ENCODE data around the gene PTCD1. TPM values are rescaled to one million over a fixed set of nuclear protein-coding genes. Genes with fewer than 3 reads are reported as not detected.

The PTCD1 gene
- total RNA-seq, 1 donor from 2014 or later = 6.1 TPM

GRCh38 chr7:99374111-99375064 is 64.2 kb downstream of the PTCD1 start, which contains the start of gene ARPC1B:
ARPC1B (plus strand) TSS chr7:99374730; CDS start chr7:99385715, 10,985 bp downstream.
- H3K9me3 ChIP-seq = no peaks in the 10 kb centered on the region
- peak within 1 kb of the TSS; percentile 84 for H3K27ac ChIP-seq
- peaks cover 0 to 5% of the 10 kb centered on the region in 2 donors for H3K36me3 ChIP-seq
- TF ChIP-seq, protein P1, sequence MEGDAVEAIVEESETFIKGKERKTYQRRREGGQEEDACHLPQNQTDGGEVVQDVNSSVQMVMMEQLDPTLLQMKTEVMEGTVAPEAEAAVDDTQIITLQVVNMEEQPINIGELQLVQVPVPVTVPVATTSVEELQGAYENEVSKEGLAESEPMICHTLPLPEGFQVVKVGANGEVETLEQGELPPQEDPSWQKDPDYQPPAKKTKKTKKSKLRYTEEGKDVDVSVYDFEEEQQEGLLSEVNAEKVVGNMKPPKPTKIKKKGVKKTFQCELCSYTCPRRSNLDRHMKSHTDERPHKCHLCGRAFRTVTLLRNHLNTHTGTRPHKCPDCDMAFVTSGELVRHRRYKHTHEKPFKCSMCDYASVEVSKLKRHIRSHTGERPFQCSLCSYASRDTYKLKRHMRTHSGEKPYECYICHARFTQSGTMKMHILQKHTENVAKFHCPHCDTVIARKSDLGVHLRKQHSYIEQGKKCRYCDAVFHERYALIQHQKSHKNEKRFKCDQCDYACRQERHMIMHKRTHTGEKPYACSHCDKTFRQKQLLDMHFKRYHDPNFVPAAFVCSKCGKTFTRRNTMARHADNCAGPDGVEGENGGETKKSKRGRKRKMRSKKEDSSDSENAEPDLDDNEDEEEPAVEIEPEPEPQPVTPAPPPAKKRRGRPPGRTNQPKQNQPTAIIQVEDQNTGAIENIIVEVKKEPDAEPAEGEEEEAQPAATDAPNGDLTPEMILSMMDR (IDR thresholded peaks at IDR 0.05) = no peak
- peak in 1 of 2 donors; percentile 33 for TF ChIP-seq POLR2A (IDR thresholded peaks at IDR 0.05)
- peak in 1 of 2 donors; percentile 9 for TF ChIP-seq POLR2AphosphoS5 (IDR thresholded peaks at IDR 0.05; ENCODE audit: insufficient read depth in 1 of 2, low read depth in 1 of 2)
- peak within 1 kb of the TSS; percentile 90 to 97 for H3K4me3 ChIP-seq
- H3K4me1 ChIP-seq = peaks cover 32% of the 10 kb centered on the region
- intact Hi-C loops (cut with DNase I) = no loop called here
- no peaks in the 10 kb centered on the region for H3K27me3 ChIP-seq
- no peak for DNase-seq (ENCODE audit: extremely low spot score in 2 of 2)

GRCh38 chr7:99373091-99374066 is 65.2 kb downstream of the PTCD1 start:
- Histone ChIP-seq H3K9me3 (no peaks in the 10 kb centered on the region), H3K27me3 (no peaks in the 10 kb centered on the region), H3K4me3 (peak overlapping the region; percentile 90 to 97), H3K4me1 (peaks cover 22% of the 10 kb centered on the region), H3K36me3 (peaks cover 0 to 5% of the 10 kb centered on the region in 2 donors), H3K27ac (peak overlapping the region; percentile 84)
- intact Hi-C loops (cut with DNase I) = no loop called here
- TF ChIP-seq, protein P1 (IDR thresholded peaks at IDR 0.05) = no peak
- TF ChIP-seq POLR2A (IDR thresholded peaks at IDR 0.05) (no peak), POLR2AphosphoS5 (IDR thresholded peaks at IDR 0.05; ENCODE audit: insufficient read depth in 1 of 2, low read depth in 1 of 2) (no peak)
- no peak for DNase-seq (ENCODE audit: extremely low spot score in 2 of 2)

DNA sequence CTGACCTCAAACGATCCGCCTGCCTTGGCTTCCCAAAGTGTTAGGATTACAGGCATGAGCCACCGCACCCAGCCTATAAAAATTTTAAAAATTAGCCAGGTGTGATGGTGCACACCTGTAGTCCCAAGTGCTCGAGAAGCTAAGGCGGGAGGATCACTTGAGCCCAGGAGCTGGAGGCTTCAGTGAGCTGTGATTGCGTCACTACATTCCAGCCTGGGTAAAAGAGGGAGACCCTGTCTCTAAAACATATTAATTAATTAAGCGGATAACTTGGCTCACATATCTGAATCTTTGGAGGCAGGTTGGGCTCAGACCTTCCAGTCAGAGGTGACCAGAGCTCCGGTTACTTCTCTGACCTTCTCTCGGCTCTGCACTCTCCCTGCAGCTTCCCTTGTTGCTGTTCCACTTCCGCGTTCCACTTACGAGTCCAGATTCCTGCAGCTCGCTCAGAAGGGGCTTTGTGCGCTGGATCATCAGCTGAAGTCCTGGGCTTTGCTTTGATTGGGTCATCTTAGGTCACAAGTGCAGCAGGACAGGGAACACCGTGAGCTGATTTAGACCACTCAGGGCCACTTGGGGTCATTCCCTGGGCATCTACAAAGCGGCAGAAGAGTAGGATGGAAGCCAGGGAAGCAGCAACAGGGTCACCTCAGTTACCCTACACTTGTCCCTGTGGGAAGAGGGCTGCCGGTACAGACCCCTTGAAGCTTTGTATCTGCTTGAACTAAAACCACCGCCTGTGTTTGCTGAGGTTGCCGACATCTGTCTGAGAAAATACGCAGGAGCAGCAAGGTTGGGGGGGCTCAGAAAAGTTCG is 66.1 kb downstream of the PTCD1 start:
- no peak for TF ChIP-seq POLR2A (IDR thresholded peaks at IDR 0.05)
- TF ChIP-seq, protein P1 (IDR thresholded peaks at IDR 0.05) = no peak
- TF ChIP-seq POLR2AphosphoS5 (IDR thresholded peaks at IDR 0.05; ENCODE audit: insufficient read depth in 1 of 2, low read depth in 1 of 2) = no peak
- peaks cover 0 to 4% of the 10 kb centered on the region in 2 donors for H3K36me3 ChIP-seq
- H3K4me1 ChIP-seq = peaks cover 15% of the 10 kb centered on the region
- H3K27ac ChIP-seq = peak overlapping the region; percentile 44
- intact Hi-C loops (cut with DNase I) = no loop called here
- no peaks in the 10 kb centered on the region for H3K27me3 ChIP-seq
- H3K9me3 ChIP-seq = no peaks in the 10 kb centered on the region
- no peak for DNase-seq (ENCODE audit: extremely low spot score in 2 of 2)
- no peak overlapping the region for H3K4me3 ChIP-seq

DNA sequence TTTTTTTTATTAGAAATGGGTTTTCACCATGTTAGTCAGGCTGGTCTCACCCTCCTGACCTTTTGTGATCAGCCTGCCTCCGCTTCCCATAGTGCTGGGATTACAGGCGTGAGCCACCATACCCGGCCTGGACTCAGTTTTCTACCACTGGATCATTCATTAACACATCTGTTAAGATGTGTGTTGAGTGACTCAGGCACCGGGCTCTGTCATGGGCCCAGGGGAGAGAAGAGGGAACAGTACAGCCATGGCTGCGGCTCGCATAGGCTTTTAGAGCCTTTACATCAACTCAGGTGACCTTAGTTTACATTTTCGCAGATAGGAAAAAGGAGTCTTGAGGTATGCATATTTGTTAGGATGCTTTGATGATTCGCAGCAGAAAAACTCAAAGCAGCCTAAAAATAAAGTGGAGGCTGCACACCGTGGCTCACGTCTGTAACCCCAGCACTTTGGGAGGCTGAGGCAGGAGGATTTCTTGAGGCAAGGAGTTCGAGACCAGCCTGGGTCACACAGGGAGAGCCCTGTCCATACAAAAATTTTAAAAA is 67.2 kb downstream of the PTCD1 start:
- peaks cover 15% of the 10 kb centered on the region for H3K4me1 ChIP-seq
- H3K4me3 ChIP-seq = no peak overlapping the region
- intact Hi-C loops (cut with DNase I) = no loop called here
- H3K27me3 ChIP-seq = no peaks in the 10 kb centered on the region
- TF ChIP-seq POLR2AphosphoS5 (IDR thresholded peaks at IDR 0.05; ENCODE audit: insufficient read depth in 1 of 2, low read depth in 1 of 2) (no peak), POLR2A (IDR thresholded peaks at IDR 0.05) (no peak)
- TF ChIP-seq, protein P1 (IDR thresholded peaks at IDR 0.05) = no peak
- peaks cover 0 to 14% of the 10 kb centered on the region in 2 donors for H3K36me3 ChIP-seq
- DNase-seq (ENCODE audit: extremely low spot score in 2 of 2) = no peak
- H3K9me3 ChIP-seq = no peaks in the 10 kb centered on the region
- no peak overlapping the region for H3K27ac ChIP-seq

Data from vagina (tissue), 2 donors.